AG10803 (cell line): Measurements from ENCODE around the gene AKR1C8.

ENCODE experiments used
- DNase-seq: peaks from one replicate; pipeline ENCODE4 v3.0.0; 2010; ENCODE audit warnings: low read depth
- H3K4me3 ChIP-seq: 2 replicates; pipeline ENCODE4 v1.5.1; 2011; ENCODE audit warnings: mild to moderate bottlenecking, low read length, control low read depth
- CTCF ChIP-seq: conservative IDR thresholded peaks from 2 replicates; pipeline ENCODE4 v1.5.1; 2011; ENCODE audit warnings: mild to moderate bottlenecking, low read length, control low read depth, inconsistent platforms

AKR1C8 gene

GRCh38 chr10:5165738-5166137 is 19.2 kb downstream of the AKR1C8 start:
- DNase-seq: no peak
- TF ChIP-seq CTCF: no peak
- no peak overlapping the region for H3K4me3 ChIP-seq

DNA sequence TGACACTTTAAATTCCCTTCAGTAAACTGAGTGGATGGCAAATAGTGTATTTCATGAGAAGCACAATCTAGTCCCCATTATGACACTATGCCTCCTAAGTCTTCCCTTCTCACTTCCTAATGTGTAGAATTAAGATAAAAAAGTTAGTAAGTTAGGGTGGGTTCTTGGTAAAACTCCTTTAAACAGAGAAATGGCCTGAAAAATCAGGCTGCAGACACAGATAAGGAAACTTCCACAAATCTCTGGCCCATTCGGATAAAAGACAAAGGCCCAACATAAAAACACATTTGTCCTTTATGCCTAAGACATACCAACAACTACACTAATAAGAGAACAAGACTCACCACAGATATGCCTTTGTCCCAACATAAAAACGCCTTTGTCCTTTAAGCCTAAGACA is 21.5 kb downstream of the AKR1C8 start:
- TF ChIP-seq CTCF: no peak
- DNase-seq: no peak
- H3K4me3 ChIP-seq: no peak overlapping the region

DNA sequence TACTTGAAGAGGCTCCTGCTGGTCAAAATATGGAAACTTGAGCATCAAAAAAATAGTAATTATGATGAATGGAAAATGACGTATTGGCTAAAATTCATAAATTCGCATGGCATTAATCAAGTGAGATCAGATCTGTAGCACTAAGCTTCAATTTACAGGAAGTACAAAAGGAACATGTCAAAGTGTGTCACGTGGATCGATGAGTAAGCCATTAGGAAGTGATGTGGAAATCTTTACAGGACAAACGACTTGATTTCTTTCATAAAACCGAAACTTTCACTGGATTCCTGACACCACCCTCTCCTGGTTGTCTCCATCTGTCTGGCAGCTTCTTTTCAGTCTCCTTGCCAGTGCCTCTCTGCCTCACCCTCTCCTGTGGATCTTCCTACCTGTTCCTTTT is 25.8 kb downstream of the AKR1C8 start:
- H3K4me3 ChIP-seq: no peak overlapping the region
- DNase-seq: no peak
- no peak for TF ChIP-seq CTCF

DNA sequence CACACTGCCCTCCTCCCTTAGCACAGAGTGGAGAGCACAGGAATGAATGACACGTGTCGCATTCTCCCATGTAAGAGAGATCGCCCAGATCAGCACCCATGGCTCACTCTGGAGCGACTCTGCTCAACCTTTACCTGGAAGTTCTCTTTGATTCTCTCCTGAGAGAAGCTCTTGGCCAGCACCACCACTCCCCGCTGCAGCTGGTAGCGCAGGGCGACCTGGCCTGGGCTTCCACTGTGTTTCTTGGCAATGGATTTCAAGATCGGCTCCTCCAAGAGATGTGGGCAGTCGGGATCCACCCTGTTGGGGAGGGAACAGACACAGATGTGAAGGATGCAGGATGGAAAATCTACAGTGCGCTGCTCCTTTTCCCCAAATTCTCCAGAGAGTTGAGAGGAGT is 27.4 kb downstream of the AKR1C8 start:
- no peak for TF ChIP-seq CTCF
- no peak for DNase-seq
- H3K4me3 ChIP-seq: no peak overlapping the region

DNA sequence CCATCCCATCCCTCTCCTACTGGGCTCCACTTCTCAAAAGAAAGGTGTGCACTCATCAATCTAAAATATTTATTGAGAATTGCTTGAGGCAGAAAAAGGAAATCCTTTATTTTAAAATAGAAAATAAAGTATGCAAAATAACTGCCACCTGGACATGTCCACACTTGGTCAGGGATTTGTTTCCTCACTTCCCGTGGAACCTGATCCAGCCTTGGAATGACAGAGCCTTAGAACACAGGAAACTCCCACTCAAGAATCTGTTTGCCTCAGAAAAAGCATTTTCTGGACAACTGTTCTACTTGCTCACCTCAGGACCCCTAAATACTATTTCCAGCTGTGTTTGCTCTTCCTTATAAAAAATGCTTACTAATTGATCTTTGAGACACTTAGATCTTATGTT is 29.0 kb downstream of the AKR1C8 start:
- H3K4me3 ChIP-seq: no peak overlapping the region
- no peak for DNase-seq
- TF ChIP-seq CTCF: no peak

DNA sequence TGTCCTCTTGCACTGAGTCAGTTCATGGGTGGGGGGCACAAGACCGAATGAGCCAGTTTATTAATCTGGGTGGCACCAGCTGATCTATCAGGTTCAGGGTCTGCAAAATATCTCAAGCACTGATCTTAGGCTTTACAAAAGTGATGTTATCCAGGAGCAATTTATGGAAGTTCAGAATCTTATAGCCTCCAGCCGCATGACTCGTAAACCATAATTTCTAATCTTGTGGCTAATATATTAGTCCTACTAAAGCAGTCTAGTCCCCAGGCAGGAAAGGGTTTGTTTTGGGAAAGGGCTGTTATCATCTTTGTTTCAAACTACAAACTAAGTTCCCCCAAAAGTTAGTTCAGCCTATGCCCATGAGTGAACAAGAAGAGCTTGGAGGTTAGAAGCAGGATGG is 33.9 kb downstream of the AKR1C8 start:
- no peak for DNase-seq
- no peak overlapping the region for H3K4me3 ChIP-seq
- TF ChIP-seq CTCF: no peak

DNA sequence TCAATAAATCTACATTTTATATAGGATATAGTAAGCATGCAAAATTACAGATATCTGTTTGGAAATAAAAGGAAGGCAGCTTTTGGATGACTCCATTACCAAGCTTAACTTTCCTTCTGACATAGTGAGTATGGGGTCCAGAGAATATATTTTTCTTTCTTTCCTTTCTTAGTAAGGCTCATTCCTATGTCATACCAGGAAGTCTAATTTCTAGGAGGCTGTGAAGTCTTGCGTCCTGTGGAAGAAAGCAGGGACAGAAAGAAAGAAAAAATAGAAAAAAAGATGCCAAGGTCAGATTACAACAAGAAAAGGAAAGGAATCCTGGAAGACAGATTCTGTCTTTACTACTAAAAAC is 36.3 kb downstream of the AKR1C8 start:
- DNase-seq: no peak
- no peak overlapping the region for H3K4me3 ChIP-seq
- TF ChIP-seq CTCF: no peak
